WTC11 (cell line): ENCODE measurements around the gene LRRC4.

Source experiments
- FOXK1 ChIP-seq: sonication (generic); formaldehyde crosslinking; IDR thresholded peaks from 2 replicates; pipeline ENCODE4 v1.8.0; 2022; ENCODE audit warnings: mild to moderate bottlenecking, moderate library complexity, missing genetic modification reagents
- TF ChIP-seq, protein P1 (sequence below): fragments of 200-600 bp; IDR thresholded peaks from 2 replicates; pipeline ENCODE4 v1.8.0; 2022; ENCODE audit warnings: antibody characterized with exemption
- TF ChIP-seq, protein P2 (sequence below): sonication (generic); formaldehyde crosslinking; conservative IDR thresholded peaks from 2 replicates; pipeline ENCODE4 v1.8.1; 2022; ENCODE audit warnings: mild to moderate bottlenecking, missing genetic modification reagents

DNA sequence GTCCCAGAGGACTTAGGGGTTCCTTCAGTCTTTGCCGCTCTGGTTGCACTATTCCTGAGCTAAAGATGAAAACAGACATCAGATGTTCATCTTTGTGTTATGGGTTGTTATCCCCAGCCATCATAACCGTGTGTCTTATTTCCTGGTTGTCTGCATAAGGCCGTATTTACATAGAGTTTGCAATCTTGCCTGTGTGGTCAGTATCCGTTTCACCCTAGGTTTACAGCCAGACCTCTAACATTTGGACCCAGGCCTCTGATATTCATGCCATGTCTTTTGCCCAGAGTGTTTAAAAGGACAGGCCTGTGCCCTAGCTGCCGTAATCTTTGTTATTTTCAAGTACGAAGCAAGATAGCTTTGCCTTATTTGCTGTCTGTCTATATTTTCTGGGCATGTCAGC lies 26.6 kb downstream of the LRRC4 start:
- TF ChIP-seq, protein P1, sequence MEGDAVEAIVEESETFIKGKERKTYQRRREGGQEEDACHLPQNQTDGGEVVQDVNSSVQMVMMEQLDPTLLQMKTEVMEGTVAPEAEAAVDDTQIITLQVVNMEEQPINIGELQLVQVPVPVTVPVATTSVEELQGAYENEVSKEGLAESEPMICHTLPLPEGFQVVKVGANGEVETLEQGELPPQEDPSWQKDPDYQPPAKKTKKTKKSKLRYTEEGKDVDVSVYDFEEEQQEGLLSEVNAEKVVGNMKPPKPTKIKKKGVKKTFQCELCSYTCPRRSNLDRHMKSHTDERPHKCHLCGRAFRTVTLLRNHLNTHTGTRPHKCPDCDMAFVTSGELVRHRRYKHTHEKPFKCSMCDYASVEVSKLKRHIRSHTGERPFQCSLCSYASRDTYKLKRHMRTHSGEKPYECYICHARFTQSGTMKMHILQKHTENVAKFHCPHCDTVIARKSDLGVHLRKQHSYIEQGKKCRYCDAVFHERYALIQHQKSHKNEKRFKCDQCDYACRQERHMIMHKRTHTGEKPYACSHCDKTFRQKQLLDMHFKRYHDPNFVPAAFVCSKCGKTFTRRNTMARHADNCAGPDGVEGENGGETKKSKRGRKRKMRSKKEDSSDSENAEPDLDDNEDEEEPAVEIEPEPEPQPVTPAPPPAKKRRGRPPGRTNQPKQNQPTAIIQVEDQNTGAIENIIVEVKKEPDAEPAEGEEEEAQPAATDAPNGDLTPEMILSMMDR = no peak
- TF ChIP-seq, protein P2, sequence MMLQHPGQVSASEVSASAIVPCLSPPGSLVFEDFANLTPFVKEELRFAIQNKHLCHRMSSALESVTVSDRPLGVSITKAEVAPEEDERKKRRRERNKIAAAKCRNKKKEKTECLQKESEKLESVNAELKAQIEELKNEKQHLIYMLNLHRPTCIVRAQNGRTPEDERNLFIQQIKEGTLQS (CRISPR knock-in tag) = no peak
- no peak for TF ChIP-seq FOXK1
